Measurements from ENCODE around the gene PAN3.

DNA sequence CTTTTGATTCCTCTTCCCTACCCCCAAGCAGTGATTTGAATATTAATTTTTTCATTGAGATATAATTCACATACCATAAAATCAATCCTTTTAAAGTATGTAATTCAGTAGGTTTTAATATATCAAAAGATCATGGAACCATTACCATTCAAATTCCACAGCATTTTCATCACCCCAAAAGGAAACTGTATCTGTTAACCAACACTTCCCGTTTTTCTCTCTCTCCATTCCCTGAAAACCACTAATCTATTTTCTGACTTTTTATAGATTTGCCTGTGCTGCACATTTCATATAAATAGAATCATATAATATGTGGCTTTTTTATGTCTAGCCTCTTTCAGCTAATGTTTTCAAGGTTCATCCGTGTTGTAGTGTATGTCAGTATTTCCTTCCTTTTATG is 107.1 kb downstream of the PAN3 start:
- TF ChIP-seq POLR2A (IDR thresholded peaks at IDR 0.05) = no peak
- TF ChIP-seq, protein P1, sequence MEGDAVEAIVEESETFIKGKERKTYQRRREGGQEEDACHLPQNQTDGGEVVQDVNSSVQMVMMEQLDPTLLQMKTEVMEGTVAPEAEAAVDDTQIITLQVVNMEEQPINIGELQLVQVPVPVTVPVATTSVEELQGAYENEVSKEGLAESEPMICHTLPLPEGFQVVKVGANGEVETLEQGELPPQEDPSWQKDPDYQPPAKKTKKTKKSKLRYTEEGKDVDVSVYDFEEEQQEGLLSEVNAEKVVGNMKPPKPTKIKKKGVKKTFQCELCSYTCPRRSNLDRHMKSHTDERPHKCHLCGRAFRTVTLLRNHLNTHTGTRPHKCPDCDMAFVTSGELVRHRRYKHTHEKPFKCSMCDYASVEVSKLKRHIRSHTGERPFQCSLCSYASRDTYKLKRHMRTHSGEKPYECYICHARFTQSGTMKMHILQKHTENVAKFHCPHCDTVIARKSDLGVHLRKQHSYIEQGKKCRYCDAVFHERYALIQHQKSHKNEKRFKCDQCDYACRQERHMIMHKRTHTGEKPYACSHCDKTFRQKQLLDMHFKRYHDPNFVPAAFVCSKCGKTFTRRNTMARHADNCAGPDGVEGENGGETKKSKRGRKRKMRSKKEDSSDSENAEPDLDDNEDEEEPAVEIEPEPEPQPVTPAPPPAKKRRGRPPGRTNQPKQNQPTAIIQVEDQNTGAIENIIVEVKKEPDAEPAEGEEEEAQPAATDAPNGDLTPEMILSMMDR (IDR thresholded peaks at IDR 0.05) = no peak
